Keratinocyte (primary cell): ENCODE data around the gene EGFR. TPM values are rescaled to one million over a fixed set of nuclear protein-coding genes. Genes with fewer than 3 reads are reported as not detected.
A peak's percentile ranks its signal among the peaks of the same experiment; 100 is the strongest.

Source experiments
- DNase-seq: peaks from one replicate; pipeline ENCODE4 v3.0.0-alpha.2; 2011; ENCODE audit warnings: low read depth, missing footprints, low spot score
- FAIRE-seq: peaks from 2 replicates; lab custom pipeline; 2011; peaks lifted over from hg19 to GRCh38; lab: Jason Lieb, UNC
- H2AFZ ChIP-seq: 2 replicates; pipeline ENCODE4 v1.6.0; 2012; ENCODE audit warnings: low read length, control low read depth, inconsistent platforms; ENCODE audit not compliant: control insufficient read depth
- H3K27ac ChIP-seq: 2 replicates; pipeline ENCODE4 v1.5.1; 2011; ENCODE audit warnings: low read length; ENCODE audit not compliant: control insufficient read depth, insufficient read depth
- H3K27me3 ChIP-seq: 3 replicates; pipeline ENCODE4 v1.6.0; 2011; ENCODE audit warnings: low read length; ENCODE audit not compliant: control insufficient read depth, insufficient read depth; ENCODE audit errors: extremely low read depth
- H3K36me3 ChIP-seq, 2 experiments: 2 replicates in 1 of 2; 3 replicates in 1 of 2; pipeline ENCODE4 v1.5.1; 2011; ENCODE audit warnings: low read length in 2 of 2, mild to moderate bottlenecking in 1 of 2; ENCODE audit not compliant: control insufficient read depth in 2 of 2, insufficient read depth in 2 of 2; ENCODE audit errors: extremely low read depth in 1 of 2
- H3K4me1 ChIP-seq: 3 replicates; pipeline ENCODE4 v1.5.1; 2011; ENCODE audit warnings: low read length; ENCODE audit not compliant: control insufficient read depth, insufficient read depth; ENCODE audit errors: extremely low read depth
- H3K4me2 ChIP-seq: 3 replicates; pipeline ENCODE4 v1.6.0; 2011; ENCODE audit warnings: low read depth, low read length; ENCODE audit not compliant: control insufficient read depth, insufficient read depth; ENCODE audit errors: extremely low read depth
- H3K4me3 ChIP-seq, 3 experiments: fragments of 200-600 bp in 1 of 3; sonication (generic) in 1 of 3; 2 replicates in 2 of 3; 3 replicates in 1 of 3; pipeline ENCODE4 v1.5.1; 2011 to 2016; ENCODE audit warnings: low read length in 3 of 3, mild to moderate bottlenecking in 3 of 3, control low read depth in 2 of 3, inconsistent platforms in 1 of 3, low read depth in 1 of 3, mixed read lengths in 1 of 3, mixed run types in 1 of 3, moderate library complexity in 1 of 3; ENCODE audit not compliant: control insufficient read depth in 2 of 3, insufficient read depth in 2 of 3; ENCODE audit errors: extremely low read depth in 1 of 3
- H3K79me2 ChIP-seq: 2 replicates; pipeline ENCODE4 v1.6.0; 2012; ENCODE audit warnings: low read length; ENCODE audit not compliant: control insufficient read depth, insufficient read depth
- H3K9ac ChIP-seq: 3 replicates; pipeline ENCODE4 v1.6.0; 2011; ENCODE audit warnings: low read length; ENCODE audit not compliant: control insufficient read depth, insufficient read depth; ENCODE audit errors: extremely low read depth
- H3K9me1 ChIP-seq: 3 replicates; pipeline ENCODE4 v1.6.0; 2011; ENCODE audit warnings: low read length; ENCODE audit not compliant: control insufficient read depth, insufficient read depth; ENCODE audit errors: extremely low read depth
- H3K9me3 ChIP-seq: 2 replicates; pipeline ENCODE4 v1.5.1; 2012; ENCODE audit warnings: low read depth, low read length; ENCODE audit not compliant: control insufficient read depth
- H4K20me1 ChIP-seq: 3 replicates; pipeline ENCODE4 v1.6.0; 2011; ENCODE audit warnings: low read length; ENCODE audit not compliant: control insufficient read depth, insufficient read depth; ENCODE audit errors: extremely low read depth
- EZH2 ChIP-seq: IDR thresholded peaks from one replicate; pipeline ENCODE4 v1.6.1; 2012; ENCODE audit warnings: inconsistent platforms, mild to moderate bottlenecking, low read length, moderate library complexity
- dilution Hi-C: fragments of 300-500 bp; cut with MboI; formaldehyde crosslinking; loops from one replicate; pipeline ENCODE4 v1.7.0; 2020; ENCODE audit warnings: low sequenced_read_pairs; ENCODE audit not compliant: extremely low pct_ligation_motif_present
- polyA plus RNA-seq, 5 experiments: library from polyadenylated mRNA; depleted of rRNA in 3 of 5; stranded (reverse) in 3 of 5; stranded (forward) in 1 of 5; unstranded in 1 of 5; fragments of >200 nt; gene quantifications; 1 replicate in 1 of 5; 2 replicates in 3 of 5; 3 replicates in 1 of 5; pipeline versions ENCODE4 v1.2.1 to v1.2.3, GENCODE V29; 2011 to 2012; ENCODE audit warnings: missing spikeins in 2 of 5, low read depth in 1 of 5, low replicate concordance in 1 of 5
- TF ChIP-seq, protein P1 (sequence below), 3 experiments: IDR thresholded peaks in 1 of 3; conservative IDR thresholded peaks in 1 of 3; optimal IDR thresholded peaks in 1 of 3; 2 replicates in 2 of 3; 3 replicates in 1 of 3; pipeline versions ENCODE3 to v1.5.1; 2011; ENCODE audit warnings: low read length in 3 of 3, mild to moderate bottlenecking in 3 of 3, moderate library complexity in 2 of 3, control low read depth in 1 of 3, inconsistent platforms in 1 of 3; ENCODE audit not compliant: insufficient read depth in 2 of 3; ENCODE audit errors: extremely low read depth in 1 of 3

Gene EGFR
- polyA plus RNA-seq, 1 donor (not counting 4 experiments of a cell fraction or from before 2014, with no cell fraction given): 120 TPM

DNA sequence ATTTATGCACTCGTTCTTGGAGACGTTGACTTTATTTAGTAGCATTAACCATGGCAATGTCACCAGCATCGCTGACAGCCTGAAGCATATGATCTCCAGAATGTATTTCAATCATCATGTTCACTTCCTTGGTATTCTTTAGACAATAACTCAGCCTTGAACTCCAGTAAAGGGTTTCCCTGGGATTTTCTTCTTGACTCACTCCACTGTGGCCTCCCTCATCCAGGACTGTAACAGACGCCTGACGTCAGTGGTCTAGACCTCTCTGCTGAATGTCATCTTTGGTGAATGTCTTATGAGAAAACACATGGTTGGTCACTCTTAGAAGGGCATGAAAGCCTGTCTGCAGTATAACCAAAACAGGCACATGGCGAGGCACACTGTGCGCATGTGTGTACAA is 64.4 kb downstream of the EGFR start:
- dilution Hi-C loops: no loop called here
- Histone ChIP-seq H2AFZ (no peak overlapping the region), H3K79me2 (peaks cover 98% of the 10 kb centered on the region), H4K20me1 (peaks cover 34% of the 10 kb centered on the region), H3K4me2 (no peak overlapping the region), H3K27ac (peak overlapping the region; percentile 13), H3K9ac (no peak overlapping the region), H3K9me3 (no peaks in the 10 kb centered on the region), H3K9me1 (peaks cover 16% of the 10 kb centered on the region), H3K27me3 (no peaks in the 10 kb centered on the region), H3K4me3 (no peak overlapping the region), H3K4me1 (peaks cover 72% of the 10 kb centered on the region), H3K36me3 (peaks cover 28 to 58% of the 10 kb centered on the region in 2 experiments)
- peak; percentile 87 for FAIRE-seq
- DNase-seq: no peak
- no peak for TF ChIP-seq EZH2
- TF ChIP-seq, protein P1, sequence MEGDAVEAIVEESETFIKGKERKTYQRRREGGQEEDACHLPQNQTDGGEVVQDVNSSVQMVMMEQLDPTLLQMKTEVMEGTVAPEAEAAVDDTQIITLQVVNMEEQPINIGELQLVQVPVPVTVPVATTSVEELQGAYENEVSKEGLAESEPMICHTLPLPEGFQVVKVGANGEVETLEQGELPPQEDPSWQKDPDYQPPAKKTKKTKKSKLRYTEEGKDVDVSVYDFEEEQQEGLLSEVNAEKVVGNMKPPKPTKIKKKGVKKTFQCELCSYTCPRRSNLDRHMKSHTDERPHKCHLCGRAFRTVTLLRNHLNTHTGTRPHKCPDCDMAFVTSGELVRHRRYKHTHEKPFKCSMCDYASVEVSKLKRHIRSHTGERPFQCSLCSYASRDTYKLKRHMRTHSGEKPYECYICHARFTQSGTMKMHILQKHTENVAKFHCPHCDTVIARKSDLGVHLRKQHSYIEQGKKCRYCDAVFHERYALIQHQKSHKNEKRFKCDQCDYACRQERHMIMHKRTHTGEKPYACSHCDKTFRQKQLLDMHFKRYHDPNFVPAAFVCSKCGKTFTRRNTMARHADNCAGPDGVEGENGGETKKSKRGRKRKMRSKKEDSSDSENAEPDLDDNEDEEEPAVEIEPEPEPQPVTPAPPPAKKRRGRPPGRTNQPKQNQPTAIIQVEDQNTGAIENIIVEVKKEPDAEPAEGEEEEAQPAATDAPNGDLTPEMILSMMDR (optimal IDR thresholded peaks at IDR 0.05 in 1 of 3, IDR thresholded peaks at IDR 0.05 in 1 of 3, conservative IDR thresholded peaks at IDR 0.05 in 1 of 3; ENCODE audit: extremely low read depth in 1 of 3, insufficient read depth in 2 of 3, low read length in 3 of 3): no peak

DNA sequence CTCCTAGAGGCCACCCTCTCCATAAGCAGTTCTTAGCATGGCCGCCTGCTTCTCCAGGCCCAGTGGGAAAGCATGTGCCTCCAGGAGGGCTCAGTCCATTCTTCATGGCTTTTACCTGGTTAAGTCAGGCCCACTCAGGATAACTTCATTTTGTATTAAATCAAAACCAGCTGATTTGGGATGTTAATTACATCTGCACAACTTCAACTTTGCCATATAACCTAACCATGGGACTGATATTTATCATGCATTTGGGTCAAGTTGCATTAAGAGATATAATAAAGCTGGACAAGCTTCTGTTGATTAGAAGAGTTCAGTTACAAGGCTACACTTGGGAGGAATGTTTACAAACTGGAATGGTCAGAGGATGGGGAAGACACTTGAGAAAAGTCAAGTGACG is 65.5 kb downstream of the EGFR start:
- TF ChIP-seq, protein P1 (optimal IDR thresholded peaks at IDR 0.05 in 1 of 3, IDR thresholded peaks at IDR 0.05 in 1 of 3, conservative IDR thresholded peaks at IDR 0.05 in 1 of 3; ENCODE audit: extremely low read depth in 1 of 3, insufficient read depth in 2 of 3, low read length in 3 of 3): no peak
- no peak for TF ChIP-seq EZH2
- peaks cover 26 to 60% of the 10 kb centered on the region in 2 experiments for H3K36me3 ChIP-seq
- no peaks in the 10 kb centered on the region for H3K27me3 ChIP-seq
- no peak overlapping the region for H2AFZ ChIP-seq
- dilution Hi-C loops: no loop called here
- peaks cover 37% of the 10 kb centered on the region for H4K20me1 ChIP-seq
- no peak overlapping the region for H3K4me2 ChIP-seq
- peaks cover 18% of the 10 kb centered on the region for H3K9me1 ChIP-seq
- no peak for FAIRE-seq
- H3K27ac ChIP-seq: peak overlapping the region; percentile 55
- DNase-seq: no peak
- H3K4me1 ChIP-seq: peaks cover 75% of the 10 kb centered on the region
- peaks cover 98% of the 10 kb centered on the region for H3K79me2 ChIP-seq
- no peak overlapping the region for H3K9ac ChIP-seq
- H3K4me3 ChIP-seq: no peak overlapping the region
- no peaks in the 10 kb centered on the region for H3K9me3 ChIP-seq
